ENCODE measurements around the gene ZNF454. TPM values are rescaled to one million over a fixed set of nuclear protein-coding genes. Genes with fewer than 3 reads are reported as not detected.

ZNF454 gene
- total and polyA plus RNA-seq, 7 donors = 0.23 to 6.1 (median 2.4) TPM; not detected in 1

- 66 to 68% methylated on average over 9 of the region's 9 CpGs for WGBS, 2 donors
- Histone ChIP-seq H3K36me3 (no peaks in the 10 kb centered on the region), H3K27ac (no peak overlapping the region), H3K4me1 (peaks cover 0 to 3% (median 0%) of the 10 kb centered on the region in 4 donors), H3K9me3 (peaks cover 0 to 14% (median 4%) of the 10 kb centered on the region in 4 donors), H3K27me3 (peaks cover 6 to 38% (median 28%) of the 10 kb centered on the region in 3 donors), H3K4me3 (no peak overlapping the region)
- intact Hi-C loops (cut with DNase I) = no loop called here
- DNase-seq = no peak
- TF ChIP-seq CTCF (IDR thresholded peaks at IDR 0.05) (no peak), POLR2AphosphoS5 (IDR thresholded peaks at IDR 0.05) (no peak), POLR2A (IDR thresholded peaks at IDR 0.05) (no peak), EP300 (IDR thresholded peaks at IDR 0.05) (no peak)
Observed at GRCh38 chr5:178992291-178992895, 51.4 kb downstream of the ZNF454 start.

DNA sequence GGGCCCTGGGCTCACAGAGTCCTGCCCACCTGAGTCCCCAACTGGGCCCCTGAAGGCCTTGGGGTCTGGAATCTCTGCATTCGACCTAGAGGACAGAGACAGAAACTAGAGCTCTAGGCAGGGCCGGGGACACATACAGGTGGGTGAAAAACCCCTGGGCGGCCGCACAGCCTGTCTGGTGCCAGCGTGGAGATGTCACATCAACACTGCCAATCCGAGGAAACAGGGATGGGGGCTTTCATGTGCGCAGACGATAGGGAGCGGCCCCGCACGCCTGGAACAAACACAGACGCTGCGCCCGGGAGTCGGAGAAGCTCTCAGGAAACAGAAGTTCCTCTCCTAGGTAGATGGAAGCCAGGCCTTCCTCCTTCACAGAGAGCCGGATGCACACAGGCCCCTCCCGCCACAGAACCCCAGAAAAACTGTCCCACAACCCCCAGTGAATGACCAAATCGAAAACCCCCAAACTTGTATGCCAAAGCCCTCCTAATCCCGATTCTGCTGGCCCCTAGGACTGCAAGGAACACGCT lies 52.3 kb downstream of the ZNF454 start:
- Histone ChIP-seq H3K27ac (no peak overlapping the region), H3K4me1 (peaks cover 0 to 3% (median 0%) of the 10 kb centered on the region in 4 donors), H3K4me3 (no peak overlapping the region), H3K27me3 (peaks cover 6 to 38% (median 28%) of the 10 kb centered on the region in 3 donors), H3K36me3 (no peaks in the 10 kb centered on the region), H3K9me3 (peaks cover 0 to 12% (median 4%) of the 10 kb centered on the region in 4 donors)
- intact Hi-C loops (cut with DNase I) = no loop called here
- no peak for DNase-seq
- no peak for TF ChIP-seq EP300 (IDR thresholded peaks at IDR 0.05)
- TF ChIP-seq POLR2AphosphoS5 (IDR thresholded peaks at IDR 0.05) = no peak
- TF ChIP-seq CTCF (IDR thresholded peaks at IDR 0.05) = no peak
- no peak for TF ChIP-seq POLR2A (IDR thresholded peaks at IDR 0.05)
- 45 to 78% methylated on average over 20 of the region's 20 CpGs for WGBS, 2 donors

DNA sequence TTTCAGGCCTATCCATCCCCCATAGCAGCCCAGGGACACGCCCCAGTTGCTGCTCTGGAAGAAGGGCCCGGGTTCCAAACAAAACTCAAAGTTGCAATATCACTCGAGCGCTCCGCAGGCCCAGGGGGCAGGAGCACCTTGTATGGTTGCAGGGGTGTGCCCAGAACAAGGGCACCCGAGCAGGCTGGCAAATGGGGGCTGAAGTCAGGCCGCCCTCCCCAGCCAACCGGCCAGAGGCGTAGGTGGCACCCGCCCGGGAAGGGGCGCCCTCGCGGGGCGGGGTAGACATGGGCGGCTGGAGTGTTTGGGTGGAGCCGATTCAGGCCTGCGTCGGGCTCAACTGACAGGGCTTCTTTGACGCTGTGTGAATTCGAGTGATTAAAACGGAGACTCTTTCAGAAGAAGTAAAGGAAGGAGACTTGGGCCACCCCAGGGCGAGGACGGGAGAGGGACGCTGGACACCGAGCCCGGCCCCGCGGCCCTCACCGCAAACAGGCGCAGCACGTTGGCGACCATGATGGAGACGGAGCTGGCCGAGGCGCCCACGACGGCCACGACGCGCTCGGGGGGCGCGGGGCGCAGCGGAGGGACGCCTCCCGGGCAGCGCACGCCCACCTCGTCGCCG lies 53.1 kb downstream of the ZNF454 start:
- H3K36me3 ChIP-seq = no peaks in the 10 kb centered on the region
- intact Hi-C loops (cut with DNase I) = no loop called here
- no peak for TF ChIP-seq CTCF (IDR thresholded peaks at IDR 0.05)
- TF ChIP-seq POLR2A (IDR thresholded peaks at IDR 0.05) = no peak
- TF ChIP-seq EP300 (IDR thresholded peaks at IDR 0.05) = no peak
- no peak for TF ChIP-seq POLR2AphosphoS5 (IDR thresholded peaks at IDR 0.05)
- H3K27me3 ChIP-seq = peaks cover 6 to 38% (median 28%) of the 10 kb centered on the region in 3 donors
- peaks cover 0 to 6% (median 4%) of the 10 kb centered on the region in 4 donors for H3K9me3 ChIP-seq
- no peak overlapping the region for H3K4me3 ChIP-seq
- H3K27ac ChIP-seq = no peak overlapping the region
- 29 to 54% methylated on average over 53 of the region's 53 CpGs for WGBS, 2 donors
- no peak for DNase-seq
- H3K4me1 ChIP-seq = peaks cover 0 to 3% (median 0%) of the 10 kb centered on the region in 4 donors

DNA sequence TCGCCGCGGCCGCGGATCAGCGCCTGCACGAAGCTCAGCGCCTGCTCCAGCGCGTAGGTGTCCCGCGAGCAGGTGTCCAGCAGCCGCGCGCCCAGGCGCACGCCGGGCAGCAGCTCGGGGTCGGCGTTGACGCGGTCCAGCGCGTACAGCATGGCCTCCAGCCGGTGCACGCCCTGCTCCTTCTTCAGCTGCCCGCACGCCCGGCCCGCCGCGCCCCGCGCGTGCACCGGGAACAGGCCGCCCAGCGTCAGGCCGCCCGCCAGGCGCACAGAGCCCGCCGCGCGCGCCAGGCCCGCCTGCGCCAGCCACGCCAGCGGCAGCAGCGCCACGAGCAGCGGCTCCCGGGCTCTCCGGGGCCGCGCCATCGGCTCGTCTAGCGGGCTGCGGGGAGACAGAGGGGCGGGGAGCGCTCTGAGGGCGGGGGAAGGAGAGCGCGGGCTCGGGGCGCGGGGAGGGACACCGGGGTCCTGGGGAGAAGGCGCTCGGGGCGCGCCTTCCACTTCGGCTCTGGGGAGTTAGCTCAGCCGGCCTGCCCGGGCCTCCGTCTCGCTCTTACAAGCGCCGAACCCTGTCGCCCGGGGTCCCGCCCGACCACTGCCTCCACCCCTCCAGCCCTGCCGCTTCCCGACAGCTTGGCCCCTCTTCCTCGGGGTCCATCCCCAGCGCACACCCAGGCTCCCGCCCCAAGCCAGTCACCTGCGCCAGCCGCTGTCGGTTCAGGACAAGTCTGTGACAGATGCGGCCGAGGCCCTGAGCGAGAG lies 53.8 kb downstream of the ZNF454 start, which contains the start of gene GRM6:
Gene GRM6 (minus strand): TSS at position 741 of the 761 bp plus-strand sequence. CDS start 376 bp downstream, at position 365.
- Histone ChIP-seq H3K27me3 (peaks cover 6 to 38% (median 28%) of the 10 kb centered on the region in 3 donors), H3K27ac (no peak within 1 kb of the TSS), H3K9me3 (peaks cover 0 to 5% (median 1%) of the 10 kb centered on the region in 4 donors), H3K4me1 (peaks cover 0 to 3% (median 0%) of the 10 kb centered on the region in 4 donors), H3K36me3 (no peaks in the 10 kb centered on the region), H3K4me3 (no peak within 1 kb of the TSS)
- 5 to 28% methylated on average over 97 of the region's 97 CpGs for WGBS, 2 donors
- no peak for DNase-seq
- intact Hi-C loops (cut with DNase I) = no loop called here
- TF ChIP-seq POLR2AphosphoS5 (IDR thresholded peaks at IDR 0.05) (no peak), EP300 (IDR thresholded peaks at IDR 0.05) (no peak), POLR2A (IDR thresholded peaks at IDR 0.05) (no peak), CTCF (IDR thresholded peaks at IDR 0.05) (no peak)
